GF-D8 (cell line): ENCODE data around the gene TBCK.
A peak's percentile ranks its signal among the peaks of the same experiment; 100 is the strongest.
"Not testable (repeated sequence)": the region's sequence is repeated elsewhere in the genome, so short reads cannot be mapped to it uniquely, and the experiment has no call there.

Source experiments
- DNase-seq: peaks from one replicate; lab custom pipeline; 2025; lab: John Stamatoyannopoulos, UW

TBCK gene

GRCh38 chr4:106321168-106321567 lies 5.2 kb upstream of the TBCK start:
- not testable (repeated sequence) for DNase-seq

DNA sequence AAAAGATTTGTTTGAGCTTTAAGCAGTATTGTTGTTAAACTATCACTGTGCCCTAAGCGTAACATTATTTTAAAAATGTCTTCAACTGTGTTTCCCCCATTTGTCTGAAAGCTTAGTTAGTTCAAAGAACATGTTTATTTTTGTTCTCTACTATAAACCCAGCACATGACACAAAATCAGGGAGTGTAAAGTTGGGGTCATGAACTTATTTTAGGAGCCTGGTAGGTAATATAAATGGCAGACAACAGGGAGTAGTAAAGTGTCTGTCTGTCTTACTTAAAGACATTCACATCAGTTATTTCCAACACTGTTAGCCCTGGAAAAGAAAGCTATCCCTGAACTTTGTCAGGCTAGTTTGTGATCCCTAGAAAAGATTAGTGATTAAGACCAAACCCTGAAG lies 4.2 kb upstream of the TBCK start:
- DNase-seq = no peak

DNA sequence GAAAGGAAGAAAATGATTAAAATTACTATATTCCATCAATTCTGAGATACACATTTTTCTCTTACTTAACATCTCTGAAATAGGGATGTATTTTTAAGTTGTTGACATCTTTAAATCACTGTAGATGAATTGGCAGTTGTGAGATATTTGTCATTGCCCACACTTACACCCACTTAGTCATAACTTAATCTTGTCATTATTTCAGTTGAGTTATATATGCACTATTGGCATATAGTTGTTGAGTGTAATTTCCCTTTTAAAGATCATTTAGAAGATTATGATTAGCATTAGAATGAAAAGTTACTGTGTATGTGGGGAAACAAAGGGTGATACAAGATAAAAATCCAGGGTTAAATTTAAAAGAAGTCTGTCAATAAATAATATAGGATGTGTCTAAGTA lies 2.5 kb upstream of the TBCK start:
- DNase-seq = no peak

- DNase-seq = no peak
Observed at GRCh38 chr4:106317815-106318214, 1.8 kb upstream of the TBCK start.

DNA sequence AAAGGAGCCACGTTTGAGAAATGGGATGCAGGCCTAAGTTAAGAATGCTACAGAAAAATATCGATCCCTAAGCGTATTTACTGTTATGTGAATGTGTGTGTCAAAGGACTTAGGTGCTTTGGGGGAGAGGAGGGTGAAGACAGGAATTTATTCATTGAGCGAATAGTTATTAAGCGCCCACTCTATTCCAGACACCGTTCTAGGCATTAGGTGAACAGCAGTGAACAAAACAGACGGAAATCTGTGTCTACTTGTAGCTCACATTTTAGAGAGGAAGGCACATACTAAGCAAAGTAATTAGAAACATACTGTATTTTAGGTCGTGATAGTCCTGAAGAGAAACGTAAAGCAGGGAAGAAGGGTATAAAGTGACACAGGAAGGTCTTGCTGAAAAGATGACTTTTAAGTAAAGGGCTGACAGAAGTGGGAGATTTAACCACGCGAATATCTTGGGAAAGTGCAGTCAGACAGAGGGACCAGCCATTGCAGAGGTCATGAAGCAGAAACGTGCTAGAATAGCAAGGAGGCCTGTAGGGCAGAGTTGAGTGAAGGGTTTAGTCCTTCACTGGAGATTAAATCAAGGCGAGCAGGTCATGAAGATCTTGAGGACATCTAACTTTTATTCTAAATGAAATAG lies 882 bp upstream of the TBCK start:
- DNase-seq = no peak

DNA sequence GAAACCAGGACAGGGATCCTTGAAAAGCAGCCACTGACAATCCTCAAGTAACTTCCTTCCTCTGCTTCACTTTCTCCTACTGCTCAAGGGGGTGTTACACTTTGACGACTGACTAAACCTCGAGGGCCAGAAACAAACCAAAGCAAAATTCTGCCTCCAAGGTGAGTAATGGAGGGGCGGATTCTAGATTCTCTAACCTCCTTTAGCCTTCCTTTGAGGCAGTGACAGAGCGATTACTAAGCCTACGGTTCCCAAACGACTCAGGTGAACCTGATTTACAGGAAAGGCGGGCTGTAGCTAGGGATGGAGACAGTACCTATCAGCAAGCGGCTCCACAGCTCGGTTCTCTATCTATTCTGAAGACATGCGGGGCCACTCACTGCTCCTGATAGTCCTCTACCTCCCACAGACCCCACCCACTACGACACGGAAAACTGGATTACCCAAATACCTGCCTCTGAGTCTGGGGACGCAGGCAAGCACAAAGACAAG lies 487 bp downstream of the TBCK start:
- peak; percentile 8 for DNase-seq

DNA sequence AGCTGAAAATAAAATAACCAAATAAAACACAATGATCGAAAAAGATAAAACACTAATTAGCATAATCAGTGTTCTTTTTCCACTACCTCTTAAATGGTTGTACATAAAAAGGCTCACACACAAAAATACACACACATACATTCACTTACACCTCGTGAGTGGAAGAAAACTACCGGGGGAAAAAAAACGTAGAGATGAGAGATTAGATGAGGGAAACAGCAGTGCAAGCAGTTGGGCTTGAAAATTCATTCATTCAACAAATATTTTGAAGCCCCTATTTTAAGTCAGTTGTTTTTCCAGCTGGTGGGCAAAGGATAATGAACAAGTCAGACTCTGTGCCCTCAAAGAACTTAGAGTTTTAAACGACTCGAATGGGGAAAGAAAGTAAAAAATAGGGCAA lies 1.0 kb downstream of the TBCK start:
- no peak for DNase-seq

DNA sequence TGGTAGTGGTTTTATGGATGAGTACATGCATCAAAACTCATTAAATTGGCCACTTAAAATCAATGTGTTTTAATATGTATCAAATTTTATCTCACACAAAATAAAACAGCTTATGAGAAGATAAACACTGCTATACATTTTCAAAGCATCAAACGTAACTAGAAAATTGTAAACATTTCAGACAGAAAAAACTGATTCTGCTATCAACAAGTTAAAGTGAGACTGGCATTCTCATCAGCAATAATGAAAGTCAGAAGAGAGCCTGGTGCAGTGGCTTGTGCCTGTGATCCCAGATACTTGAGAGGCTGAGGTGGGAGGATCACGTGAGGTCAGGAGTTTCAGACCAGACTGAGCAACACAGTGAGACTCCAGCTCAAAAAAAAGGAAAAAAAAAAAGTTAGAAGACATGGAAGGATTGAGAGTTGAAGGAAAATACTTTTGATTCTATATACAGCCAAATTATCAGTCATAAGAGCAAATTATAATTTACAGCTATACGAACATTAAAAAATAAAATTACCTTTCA lies 2.9 kb downstream of the TBCK start:
- no peak for DNase-seq

DNA sequence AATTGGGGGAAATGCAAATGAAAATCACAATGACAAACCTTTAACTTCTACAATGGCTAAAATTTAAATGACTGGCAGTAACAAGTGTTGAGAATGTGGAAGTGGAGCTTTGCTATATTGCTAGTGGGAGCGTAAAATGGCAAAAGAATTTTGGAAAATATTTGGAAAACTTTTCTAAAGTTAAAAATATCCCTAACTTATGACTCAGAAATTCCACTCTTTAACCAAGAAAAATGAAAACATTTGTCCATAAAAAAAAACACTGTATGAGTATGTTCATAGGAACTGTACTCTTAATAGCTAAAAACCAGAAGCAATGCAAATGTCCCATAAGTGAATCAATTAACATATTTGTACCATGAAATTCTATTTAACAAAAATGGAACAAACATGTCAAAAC lies 3.6 kb downstream of the TBCK start:
- no peak for DNase-seq

- no peak for DNase-seq
Observed at GRCh38 chr4:106306561-106306960, 9.4 kb downstream of the TBCK start.

GRCh38 chr4:106305435-106306055 lies 10.5 kb downstream of the TBCK start:
- no peak for DNase-seq

GRCh38 chr4:106304632-106305031 lies 11.4 kb downstream of the TBCK start:
- no peak for DNase-seq

DNA sequence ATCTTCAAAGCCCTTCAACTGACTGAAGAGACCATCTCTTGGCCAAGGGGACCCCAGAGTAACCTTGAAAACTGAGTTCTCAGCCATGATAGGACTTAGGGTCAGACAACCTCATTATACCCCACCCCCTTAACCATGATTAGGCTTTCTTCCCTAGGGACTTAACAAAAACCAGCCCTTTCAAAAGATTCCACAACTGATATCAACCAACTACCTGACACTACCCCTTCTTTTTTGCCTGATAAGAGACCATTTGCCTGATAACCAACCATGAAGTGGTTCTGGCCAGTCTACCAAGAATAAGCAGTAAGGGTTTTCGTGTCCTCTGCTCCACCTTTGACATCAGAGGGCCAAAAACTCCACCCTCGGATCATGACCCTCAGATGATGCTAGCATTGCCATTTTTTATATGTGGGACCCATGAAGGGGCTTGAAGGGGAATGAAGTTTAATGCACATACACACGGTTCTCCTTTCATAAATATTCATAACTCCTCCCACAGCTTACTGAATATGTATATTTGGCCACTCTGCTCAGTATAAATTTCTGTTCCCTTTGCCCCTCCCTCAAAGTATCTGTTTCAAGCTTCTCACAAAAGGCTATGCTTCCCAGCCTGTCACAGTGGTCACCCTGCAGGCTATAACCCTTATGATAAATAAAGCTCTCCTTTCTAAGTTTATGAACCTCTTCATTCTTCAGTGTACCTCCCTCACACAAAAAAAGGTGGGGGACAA lies 12.3 kb downstream of the TBCK start:
- no peak for DNase-seq

- no peak for DNase-seq
Observed at GRCh38 chr4:106302062-106302438, 14.0 kb downstream of the TBCK start.

GRCh38 chr4:106301393-106302061 lies 14.5 kb downstream of the TBCK start:
- DNase-seq = no peak

DNA sequence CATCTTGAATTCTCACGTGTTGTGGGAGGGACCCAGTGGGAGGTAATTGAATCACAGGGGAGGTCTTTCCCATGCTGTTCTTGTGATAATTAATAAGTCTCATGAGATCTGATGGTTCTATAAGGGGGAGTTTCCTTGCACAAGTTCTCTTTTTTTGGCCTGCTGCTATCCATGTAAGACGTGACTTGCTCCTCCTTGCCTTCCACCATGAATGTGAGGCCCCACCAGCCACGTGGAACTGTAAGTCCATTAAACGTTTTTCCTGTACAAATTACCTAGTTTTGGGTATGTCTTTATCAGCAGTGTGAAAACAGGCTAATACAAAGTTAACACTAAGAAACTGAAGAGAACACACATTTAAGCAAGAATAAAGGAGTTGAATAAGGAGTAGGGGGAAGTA lies 16.0 kb downstream of the TBCK start:
- DNase-seq = no peak

GRCh38 chr4:106297245-106298035 lies 18.6 kb downstream of the TBCK start:
- DNase-seq = no peak

DNA sequence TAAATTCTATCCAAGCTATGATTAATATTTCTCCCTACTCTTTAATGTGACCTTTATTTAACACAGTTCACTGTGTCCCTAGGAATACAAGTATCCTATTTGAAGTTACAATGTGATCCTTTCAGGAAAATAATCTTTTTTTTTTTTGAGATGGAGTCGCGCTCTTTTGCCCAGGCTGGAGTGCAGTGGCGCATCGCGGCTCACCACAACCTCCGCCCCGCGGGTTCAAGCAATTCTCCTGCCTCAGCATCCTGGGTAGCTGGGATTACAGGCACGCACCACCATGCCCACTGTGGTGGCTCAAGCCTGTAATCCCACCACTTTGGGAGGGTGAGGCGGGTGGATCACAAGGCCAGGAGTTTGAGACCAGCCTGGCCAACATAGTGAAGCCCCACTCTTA lies 21.9 kb downstream of the TBCK start:
- no peak for DNase-seq

DNA sequence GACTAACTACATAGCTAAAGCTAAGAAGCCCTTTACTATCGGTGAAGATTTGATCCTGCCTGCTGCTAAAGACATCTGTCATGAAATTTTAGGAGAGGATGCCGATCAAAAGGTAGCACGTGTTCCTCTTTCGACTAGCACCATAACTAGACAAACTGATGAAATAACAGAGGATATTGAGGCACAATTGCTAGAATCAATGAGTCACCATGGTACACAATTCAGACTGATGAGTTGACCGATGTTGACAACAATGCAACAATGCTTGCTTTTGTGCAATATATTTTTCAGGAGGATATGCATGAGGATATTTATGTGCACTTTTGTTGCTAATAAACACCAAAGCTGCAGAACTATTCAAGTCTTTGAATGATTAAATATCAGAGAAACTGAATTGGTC lies 24.3 kb downstream of the TBCK start:
- no peak for DNase-seq

DNA sequence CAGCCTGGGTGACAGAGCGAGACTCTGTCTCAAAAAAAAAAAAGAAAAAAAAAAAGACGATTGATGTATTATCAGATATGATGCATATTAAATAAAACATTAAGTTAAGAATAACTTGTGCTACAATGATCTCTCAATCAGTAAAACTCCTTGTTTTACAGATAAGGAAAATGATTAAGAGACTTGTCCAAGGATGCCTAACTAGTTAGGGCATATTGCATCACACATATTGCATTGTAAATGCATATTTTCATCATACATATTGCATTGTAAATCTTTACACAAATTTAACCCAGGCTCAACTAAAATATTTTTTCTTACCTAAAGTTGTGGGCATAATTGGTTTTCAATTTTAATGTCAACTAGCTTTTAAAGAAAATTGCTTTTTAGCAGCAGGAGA lies 26.3 kb downstream of the TBCK start:
- DNase-seq = no peak

DNA sequence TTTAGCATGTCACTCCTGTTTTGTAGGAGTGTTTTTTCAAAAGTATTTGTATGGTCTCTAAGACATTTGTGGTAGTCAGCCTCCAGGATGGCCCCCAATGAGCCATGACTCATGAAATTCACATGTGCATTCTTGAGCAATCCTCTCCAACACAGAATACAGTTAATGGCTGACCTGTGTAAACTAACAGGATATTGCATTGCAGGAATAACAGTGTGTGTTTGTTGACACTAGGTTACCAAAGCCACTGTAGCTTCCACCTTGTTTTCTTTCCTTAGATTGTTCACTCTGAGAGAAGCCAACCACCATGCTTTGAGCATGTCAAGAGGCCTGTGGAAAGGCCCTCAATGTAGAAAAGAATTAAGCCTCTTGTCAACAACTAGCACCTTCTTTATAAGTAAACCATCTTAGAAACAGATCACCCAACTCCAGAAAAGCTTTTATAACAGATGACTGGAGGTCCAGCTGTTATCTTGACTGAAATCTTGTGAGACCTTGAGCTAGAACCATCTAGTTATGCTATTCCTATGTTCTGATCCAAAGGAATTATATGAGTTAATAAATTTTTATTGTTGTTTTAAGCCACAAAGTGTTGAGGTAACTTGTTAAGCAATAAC lies 28.5 kb downstream of the TBCK start:
- peak; percentile 13 for DNase-seq
